Mammary epithelial cell (primary cell): ENCODE data around the gene CDX2.

ENCODE experiments used
- CTCF ChIP-seq, 2 donors: IDR thresholded peaks in 1 of 2; conservative IDR thresholded peaks in 1 of 2; 2 replicates each; pipeline ENCODE4 v1.5.1; 2011 to 2012; ENCODE audit warnings: inconsistent platforms in 2 of 2, low read length in 2 of 2, mild to moderate bottlenecking in 2 of 2, control low read depth in 1 of 2, low read depth in 1 of 2; ENCODE audit not compliant: insufficient read depth in 1 of 2; ENCODE audit errors: extremely low read depth in 1 of 2
- EZH2 ChIP-seq: IDR thresholded peaks from 2 replicates; pipeline ENCODE4 v1.6.1; 2012; ENCODE audit warnings: low read length, inconsistent platforms, borderline replicate concordance

GRCh38 chr13:27970382-27971235 is 1.5 kb upstream of the CDX2 start:
- TF ChIP-seq CTCF (conservative IDR thresholded peaks at IDR 0.05 in 1 of 2, IDR thresholded peaks at IDR 0.05 in 1 of 2; ENCODE audit: extremely low read depth in 1 of 2, insufficient read depth in 1 of 2, low read depth in 1 of 2, low read length in 2 of 2) (no peak), EZH2 (peak; percentile 50)
